Heart left ventricle (tissue), 13 donors: Measurements from ENCODE around the gene PRKAG2.

Experiments used
- CTCF ChIP-seq, 12 donors: fragments of 200-600 bp; sonication (generic) in 4 of 12; IDR thresholded peaks; one replicate each; pipeline versions ENCODE4 v1.5.0 to v1.8.0; 2018 to 2022; ENCODE audit warnings: antibody characterized with exemption in 12 of 12, mild to moderate bottlenecking in 5 of 12
- POLR2A ChIP-seq, 2 donors: fragments of 450-650 bp; IDR thresholded peaks; one replicate each; pipeline ENCODE4 v1.6.1; 2017; ENCODE audit warnings: antibody characterized with exemption in 2 of 2, mild to moderate bottlenecking in 2 of 2, moderate library complexity in 2 of 2
- donor health status: ischemic (EF 13 %, LVEDD 7.1; RV severe dilation, severe dysfunction).
- donor health status: DM: no; HTN: yes; CAD: no.
- donor health status: DM: no; HTN: no; CAD: no.
- donor health status: ischemic (EF 25% LVEDD 6.9; RV normal size, moderate dysfunction).
- donor health status: ischemic (EF 25% LVEDD 5.7; RV mildly dilated, moderate dysfunction).
- donor health status: ischemic (EF 35%, LVEDD 5.7; RV mildly dilated, moderate dysfunction).
- donor health status: nonischemic (EF 11% LVEDD 7.7; RV severe dilation, severe dysfunction).
- donor health status: DM: yes; HTN: yes; CAD: no.
- donor health status: PGD.
- donor health status: ischemic (EF 29% LVEDD 5.4; RV normal size, mild dysfunction).
- donor health status: nonischemic (EF 23%, LVEDD 6.1; RV moderate dilation, normal function).

GRCh38 chr7:151549644-151550043, 327.3 kb downstream of the PRKAG2 start:
- TF ChIP-seq CTCF (IDR thresholded peaks at IDR 0.05) (no peak), POLR2A (IDR thresholded peaks at IDR 0.05) (no peak)
